ENCODE measurements around the gene LENG1.

DNA sequence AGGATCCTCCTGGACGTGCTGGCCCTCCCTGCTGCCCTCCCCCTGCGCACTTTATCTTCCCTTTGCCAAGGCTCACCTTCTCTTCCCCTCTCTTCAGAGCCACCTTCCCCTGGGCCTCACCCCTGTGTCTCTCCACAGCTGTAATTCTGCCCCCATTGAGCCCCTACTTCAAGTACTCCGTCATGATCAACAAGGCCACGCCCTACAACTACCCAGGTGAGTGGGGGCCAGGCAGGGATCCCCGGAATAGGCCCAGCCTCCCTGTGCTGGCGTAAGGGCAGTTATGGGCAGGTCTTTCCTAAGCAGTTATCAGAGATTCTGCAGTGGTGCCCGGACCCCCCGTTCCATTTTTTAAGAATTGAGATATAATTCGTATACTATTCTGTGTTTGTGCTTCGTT is 53.7 kb downstream of the LENG1 start:
- TF ChIP-seq, protein P1, sequence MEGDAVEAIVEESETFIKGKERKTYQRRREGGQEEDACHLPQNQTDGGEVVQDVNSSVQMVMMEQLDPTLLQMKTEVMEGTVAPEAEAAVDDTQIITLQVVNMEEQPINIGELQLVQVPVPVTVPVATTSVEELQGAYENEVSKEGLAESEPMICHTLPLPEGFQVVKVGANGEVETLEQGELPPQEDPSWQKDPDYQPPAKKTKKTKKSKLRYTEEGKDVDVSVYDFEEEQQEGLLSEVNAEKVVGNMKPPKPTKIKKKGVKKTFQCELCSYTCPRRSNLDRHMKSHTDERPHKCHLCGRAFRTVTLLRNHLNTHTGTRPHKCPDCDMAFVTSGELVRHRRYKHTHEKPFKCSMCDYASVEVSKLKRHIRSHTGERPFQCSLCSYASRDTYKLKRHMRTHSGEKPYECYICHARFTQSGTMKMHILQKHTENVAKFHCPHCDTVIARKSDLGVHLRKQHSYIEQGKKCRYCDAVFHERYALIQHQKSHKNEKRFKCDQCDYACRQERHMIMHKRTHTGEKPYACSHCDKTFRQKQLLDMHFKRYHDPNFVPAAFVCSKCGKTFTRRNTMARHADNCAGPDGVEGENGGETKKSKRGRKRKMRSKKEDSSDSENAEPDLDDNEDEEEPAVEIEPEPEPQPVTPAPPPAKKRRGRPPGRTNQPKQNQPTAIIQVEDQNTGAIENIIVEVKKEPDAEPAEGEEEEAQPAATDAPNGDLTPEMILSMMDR (IDR thresholded peaks at IDR 0.05), result no peak
- no peak for TF ChIP-seq POLR2A (IDR thresholded peaks at IDR 0.05)
